Measurements from ENCODE around the gene GAS5. TPM values are rescaled to one million over a fixed set of nuclear protein-coding genes. Genes with fewer than 3 reads are reported as not detected.

Gene GAS5
- total RNA-seq, 1 experiment from 2014 or later, result 798 TPM

DNA sequence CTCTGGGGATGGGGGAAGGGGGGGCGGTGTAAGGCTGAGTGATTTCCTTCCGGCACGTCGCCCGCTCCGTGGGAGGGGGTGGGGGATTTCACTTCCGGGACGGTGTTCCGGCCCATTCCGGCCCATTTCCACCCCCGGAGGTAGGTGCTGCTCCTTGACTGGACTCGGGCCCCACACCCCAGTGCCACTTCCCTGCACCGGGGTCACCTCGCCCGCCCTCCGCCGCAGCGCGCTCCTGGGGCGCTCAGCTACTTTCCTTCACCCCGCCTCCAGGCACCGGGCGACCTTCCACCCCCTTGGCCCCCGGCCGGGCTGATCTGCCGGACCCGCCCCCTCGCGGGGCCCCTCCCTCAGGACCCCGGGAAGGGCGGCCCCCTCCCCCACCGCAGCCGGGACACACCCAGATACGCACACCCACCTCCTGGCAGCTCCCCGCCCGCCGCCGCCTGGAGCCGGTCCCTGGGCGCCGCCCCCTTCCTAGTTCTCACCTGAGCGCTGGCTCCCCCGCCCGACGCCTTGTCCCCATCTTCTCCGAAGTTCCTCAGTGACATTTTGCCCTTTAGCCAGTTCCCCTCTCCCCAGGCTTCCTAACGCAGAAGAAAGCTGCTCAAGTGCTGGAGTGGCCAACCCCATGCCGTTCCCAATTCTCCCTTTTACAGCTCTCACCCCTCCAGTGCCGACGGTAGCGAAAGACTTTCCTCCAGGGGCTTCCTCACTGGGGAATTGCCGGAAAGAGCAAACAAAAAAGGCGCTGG lies 654 bp upstream of the GAS5 start, which contains the start of gene ZBTB37:
ZBTB37 (plus strand) TSS at position 115 of the 755 bp plus-strand sequence. CDS start 1,846 bp downstream, outside the sequence.
- BruUV-seq (replicated peaks), result no TSS peak
- intact Hi-C loops (cut with micrococcal nuclease), result loop anchor here (2.0 to 10.0 kb wide), 2 partner anchors 206 to 346 kb away; no protein-coding TSS in a partner anchor
- Histone ChIP-seq H3K4me1 (ENCODE audit: control insufficient read depth in 1 of 2, insufficient read depth in 2 of 2, low read length in 2 of 2) (peaks cover 11 to 34% of the 10 kb centered on the region in 2 experiments; a peak in 3 of 4 replicates), H3K9me3 (ENCODE audit: control insufficient read depth in 1 of 2, insufficient read depth in 1 of 2, low read depth in 1 of 2, low read length in 2 of 2) (no peaks in the 10 kb centered on the region), H3K4me2 (ENCODE audit: low read length) (peak within 1 kb of the TSS; percentile 95), H4K20me1 (ENCODE audit: insufficient read depth) (peaks cover 32% of the 10 kb centered on the region; the same call in 1 of the 2 replicates), H3K79me2 (ENCODE audit: insufficient read depth, low read length) (peaks cover 38% of the 10 kb centered on the region), H3K27ac (ENCODE audit: low read depth, low read length) (peak within 1 kb of the TSS; percentile 91), H3K27me3 (ENCODE audit: insufficient read depth, low read length) (no peaks in the 10 kb centered on the region), H3K9ac (ENCODE audit: low read length) (peak within 1 kb of the TSS; percentile 94), H3K9me2 (ENCODE audit: insufficient read depth) (no peaks in the 10 kb centered on the region), H3K36me3 (ENCODE audit: control insufficient read depth in 1 of 2, insufficient read depth in 2 of 2, low read length in 2 of 2) (peaks cover 33 to 42% of the 10 kb centered on the region in 2 experiments), H3K4me3 (replicated peaks in 1 of 2; ENCODE audit: low read depth in 1 of 2, low read length in 2 of 2) (peak within 1 kb of the TSS; percentile 69 to 94), H2AFZ (ENCODE audit: low read depth, low read length, poor library complexity, severe bottlenecking) (peak within 1 kb of the TSS; percentile 69)
- ATAC-seq (peak; percentile 76), DNase-seq (ENCODE audit: low read depth, low spot score) (peak; percentile 79)
- CTCF ChIA-PET, result no interaction called here
- TF ChIP-seq FOSL1 (IDR thresholded peaks at IDR 0.05; ENCODE audit: low read depth), result no peak
- TF ChIP-seq ZFX (IDR thresholded peaks at IDR 0.05), result no peak
- TF ChIP-seq POLR2AphosphoS5 (IDR thresholded peaks at IDR 0.05; ENCODE audit: low read depth, low read length), result peak; percentile 61; the same call in 1 of the 2 replicates
- peak; percentile 39 for TF ChIP-seq RAD21 (IDR thresholded peaks at IDR 0.05; ENCODE audit: low read depth)
- peak; percentile 40 for TF ChIP-seq YY1 (IDR thresholded peaks at IDR 0.05; ENCODE audit: extremely low read depth, insufficient replicate concordance, low read depth, low read length)
- TF ChIP-seq SP1 (IDR thresholded peaks at IDR 0.05; ENCODE audit: low read depth), result peak; percentile 35; the same call in 1 of the 2 replicates
- TF ChIP-seq CBX3 (IDR thresholded peaks at IDR 0.05; ENCODE audit: low read depth), result peak; percentile 12; the same call in 1 of the 2 replicates
- TF ChIP-seq SRF (IDR thresholded peaks at IDR 0.05; ENCODE audit: low read depth), result no peak
- no peak for TF ChIP-seq CTCF (IDR thresholded peaks at IDR 0.05 in 2 of 3, conservative IDR thresholded peaks at IDR 0.05 in 1 of 3; ENCODE audit: borderline replicate concordance in 1 of 3, insufficient read depth in 1 of 3, low read depth in 2 of 3, low read length in 2 of 3)
- TF ChIP-seq CEBPB (IDR thresholded peaks at IDR 0.05; ENCODE audit: low read depth), result no peak
- TF ChIP-seq EZH2 (IDR thresholded peaks at IDR 0.05), result no peak
- peak; percentile 45; the same call in 1 of the 2 replicates for TF ChIP-seq ELF1 (IDR thresholded peaks at IDR 0.05; ENCODE audit: borderline replicate concordance, low read depth)
- no peak for TF ChIP-seq JUND (IDR thresholded peaks at IDR 0.05)
- peak; percentile 30 for TF ChIP-seq TCF7L2 (IDR thresholded peaks at IDR 0.05; ENCODE audit: borderline replicate concordance, extremely low read depth, insufficient read depth, insufficient read length)
- TF ChIP-seq POLR2A (IDR thresholded peaks at IDR 0.05; ENCODE audit: borderline replicate concordance, extremely low read depth, insufficient read depth, insufficient read length), result no peak
- TF ChIP-seq EGR1 (IDR thresholded peaks at IDR 0.05; ENCODE audit: low read depth), result peak; percentile 77
- TF ChIP-seq SIN3A (IDR thresholded peaks at IDR 0.05; ENCODE audit: low read depth), result peak; percentile 77
- POLR2A ChIA-PET, result interaction anchor here (0.6 to 1.9 kb wide), 9 partner anchors 8 to 1131 kb away, joined by 3 to 11 read pairs (median 4); partner anchors contain the start of gene RC3H1
- RAD21 ChIA-PET (ENCODE audit: low non-redundant PET in 1 of 2, low total read pairs in 2 of 2, uncharacterized antibody in 2 of 2, unreplicated experiment in 2 of 2), result no interaction called here

Data from HCT116 (cell line).